ENCODE results near the gene OXSR1. TPM values are rescaled to one million over a fixed set of nuclear protein-coding genes. Genes with fewer than 3 reads are reported as not detected.

Gene OXSR1
- total and polyA plus RNA-seq, 2 of the 13 experiments (the other 11 are each of a cell fraction or from before 2014, with no cell fraction given): 27.4 to 32.6 TPM

GRCh38 chr3:38130631-38131065 is 34.7 kb upstream of the OXSR1 start (continued):
- TF ChIP-seq ZNF609 (CRISPR knock-in tag; IDR thresholded peaks at IDR 0.05; ENCODE audit: borderline replicate concordance): peak; percentile 62; the same call in 1 of the 2 replicates
- peak; percentile 60; the same call in 1 of the 2 replicates for TF ChIP-seq ATF1 (CRISPR knock-in tag; IDR thresholded peaks at IDR 0.05)
- no peak for TF ChIP-seq ZBTB2 (CRISPR knock-in tag; IDR thresholded peaks at IDR 0.05; ENCODE audit: low read depth)
- 0 out of 2 replicates have a peak, but pooled peaks have one; percentile 27 for TF ChIP-seq GATA4 (IDR thresholded peaks at IDR 0.05; ENCODE audit: borderline replicate concordance, low read depth)
- peak; percentile 66; the same call in 1 of the 2 replicates for TF ChIP-seq KDM6A (CRISPR knock-in tag; IDR thresholded peaks at IDR 0.05; ENCODE audit: low read depth)
- TF ChIP-seq MLX (CRISPR knock-in tag; IDR thresholded peaks at IDR 0.05): peak; percentile 65
- peak; percentile 71 for TF ChIP-seq ARID5B (CRISPR knock-in tag; IDR thresholded peaks at IDR 0.05)
- no peak for TF ChIP-seq SYNCRIP (IDR thresholded peaks at IDR 0.05; ENCODE audit: insufficient read depth, low read depth, low read length)
- TF ChIP-seq ZNF616 (CRISPR knock-in tag; IDR thresholded peaks at IDR 0.05; ENCODE audit: low read depth): no peak
- no peak for TF ChIP-seq ZKSCAN8 (CRISPR knock-in tag; IDR thresholded peaks at IDR 0.05; ENCODE audit: borderline replicate concordance)
- no peak for TF ChIP-seq GPN1 (CRISPR knock-in tag; IDR thresholded peaks at IDR 0.05; ENCODE audit: borderline replicate concordance)
- TF ChIP-seq FOSL2 (CRISPR knock-in tag; IDR thresholded peaks at IDR 0.05): peak; percentile 64
- peak; percentile 54; the same call in 1 of the 2 replicates for TF ChIP-seq HMG20A (CRISPR knock-in tag; IDR thresholded peaks at IDR 0.05; ENCODE audit: borderline replicate concordance)
- no peak for TF ChIP-seq MIER2 (CRISPR knock-in tag; IDR thresholded peaks at IDR 0.05)
- peak; percentile 49; the same call in 1 of the 2 replicates for TF ChIP-seq POGZ (CRISPR knock-in tag; IDR thresholded peaks at IDR 0.05)
- no peak for TF ChIP-seq CREB1 (IDR thresholded peaks at IDR 0.05)
- TF ChIP-seq CREB1 (CRISPR knock-in tag; IDR thresholded peaks at IDR 0.05): no peak
- peak; percentile 84; the same call in 1 of the 2 replicates for TF ChIP-seq RXRA (CRISPR knock-in tag; IDR thresholded peaks at IDR 0.05)
- TF ChIP-seq ATF4 (CRISPR knock-in tag; IDR thresholded peaks at IDR 0.05): no peak
